ENCODE data around the gene EYS.

DNA sequence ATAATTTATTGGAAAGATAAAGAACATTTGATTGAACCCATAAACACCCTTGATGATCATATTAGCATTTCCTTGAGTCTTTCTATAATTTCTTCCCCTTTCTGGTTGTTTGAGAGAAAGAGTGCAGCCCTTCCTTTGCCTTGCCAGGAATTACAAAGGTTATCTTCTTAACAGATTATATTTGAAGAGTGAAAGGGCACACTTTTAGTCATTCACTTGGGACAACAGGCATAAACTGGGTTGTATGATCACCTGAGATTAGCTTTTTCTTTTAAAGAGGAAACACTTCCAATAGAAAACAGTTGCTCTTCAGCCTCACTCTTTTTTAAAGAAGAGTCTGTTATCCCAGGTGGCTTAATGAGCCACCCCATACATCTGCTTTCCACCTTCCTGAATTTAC, 1776.2 kb downstream of the EYS start:
- TF ChIP-seq, protein P1, sequence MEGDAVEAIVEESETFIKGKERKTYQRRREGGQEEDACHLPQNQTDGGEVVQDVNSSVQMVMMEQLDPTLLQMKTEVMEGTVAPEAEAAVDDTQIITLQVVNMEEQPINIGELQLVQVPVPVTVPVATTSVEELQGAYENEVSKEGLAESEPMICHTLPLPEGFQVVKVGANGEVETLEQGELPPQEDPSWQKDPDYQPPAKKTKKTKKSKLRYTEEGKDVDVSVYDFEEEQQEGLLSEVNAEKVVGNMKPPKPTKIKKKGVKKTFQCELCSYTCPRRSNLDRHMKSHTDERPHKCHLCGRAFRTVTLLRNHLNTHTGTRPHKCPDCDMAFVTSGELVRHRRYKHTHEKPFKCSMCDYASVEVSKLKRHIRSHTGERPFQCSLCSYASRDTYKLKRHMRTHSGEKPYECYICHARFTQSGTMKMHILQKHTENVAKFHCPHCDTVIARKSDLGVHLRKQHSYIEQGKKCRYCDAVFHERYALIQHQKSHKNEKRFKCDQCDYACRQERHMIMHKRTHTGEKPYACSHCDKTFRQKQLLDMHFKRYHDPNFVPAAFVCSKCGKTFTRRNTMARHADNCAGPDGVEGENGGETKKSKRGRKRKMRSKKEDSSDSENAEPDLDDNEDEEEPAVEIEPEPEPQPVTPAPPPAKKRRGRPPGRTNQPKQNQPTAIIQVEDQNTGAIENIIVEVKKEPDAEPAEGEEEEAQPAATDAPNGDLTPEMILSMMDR (CRISPR knock-in tag; IDR thresholded peaks at IDR 0.05): no peak
- TF ChIP-seq, protein P2, sequence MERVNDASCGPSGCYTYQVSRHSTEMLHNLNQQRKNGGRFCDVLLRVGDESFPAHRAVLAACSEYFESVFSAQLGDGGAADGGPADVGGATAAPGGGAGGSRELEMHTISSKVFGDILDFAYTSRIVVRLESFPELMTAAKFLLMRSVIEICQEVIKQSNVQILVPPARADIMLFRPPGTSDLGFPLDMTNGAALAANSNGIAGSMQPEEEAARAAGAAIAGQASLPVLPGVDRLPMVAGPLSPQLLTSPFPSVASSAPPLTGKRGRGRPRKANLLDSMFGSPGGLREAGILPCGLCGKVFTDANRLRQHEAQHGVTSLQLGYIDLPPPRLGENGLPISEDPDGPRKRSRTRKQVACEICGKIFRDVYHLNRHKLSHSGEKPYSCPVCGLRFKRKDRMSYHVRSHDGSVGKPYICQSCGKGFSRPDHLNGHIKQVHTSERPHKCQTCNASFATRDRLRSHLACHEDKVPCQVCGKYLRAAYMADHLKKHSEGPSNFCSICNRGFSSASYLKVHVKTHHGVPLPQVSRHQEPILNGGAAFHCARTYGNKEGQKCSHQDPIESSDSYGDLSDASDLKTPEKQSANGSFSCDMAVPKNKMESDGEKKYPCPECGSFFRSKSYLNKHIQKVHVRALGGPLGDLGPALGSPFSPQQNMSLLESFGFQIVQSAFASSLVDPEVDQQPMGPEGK (CRISPR knock-in tag; IDR thresholded peaks at IDR 0.05): no peak
- TF ChIP-seq KAT7 (CRISPR knock-in tag; IDR thresholded peaks at IDR 0.05; ENCODE audit: borderline replicate concordance): no peak

All from HepG2 (cell line).